Measurements from ENCODE around the gene NAP1L5.

Gene NAP1L5

DNA sequence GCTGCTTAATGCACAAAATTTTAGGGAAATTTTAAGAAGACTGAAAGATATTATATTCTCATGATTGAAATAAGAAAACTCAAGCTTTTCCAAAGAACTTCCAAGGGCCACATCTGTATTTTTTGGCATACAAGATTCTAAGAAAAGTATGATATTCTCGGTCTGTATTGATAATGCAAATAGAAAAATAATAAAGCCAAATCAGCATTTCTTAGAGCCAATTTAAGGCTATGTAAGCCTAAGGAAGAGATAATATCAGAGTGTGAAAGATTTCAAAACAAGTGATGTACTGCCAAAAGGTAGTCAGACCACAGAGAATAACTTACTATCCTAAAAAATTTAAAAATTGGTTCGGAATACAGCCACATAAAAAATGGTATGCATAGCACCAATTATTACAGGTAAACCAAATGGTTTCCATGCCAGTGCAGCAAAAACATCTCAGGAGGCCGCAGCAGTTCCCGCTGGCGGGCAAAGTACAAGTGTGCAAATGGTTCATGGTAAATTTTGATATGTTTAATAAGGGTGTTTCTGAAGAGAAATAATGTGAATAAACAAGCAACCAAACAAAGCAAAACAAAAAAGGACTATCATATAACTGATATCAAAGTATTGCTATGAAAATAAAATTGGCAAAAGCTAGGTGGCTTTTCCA is 35.2 kb upstream of the NAP1L5 start (continued):
- TF ChIP-seq, protein P1, sequence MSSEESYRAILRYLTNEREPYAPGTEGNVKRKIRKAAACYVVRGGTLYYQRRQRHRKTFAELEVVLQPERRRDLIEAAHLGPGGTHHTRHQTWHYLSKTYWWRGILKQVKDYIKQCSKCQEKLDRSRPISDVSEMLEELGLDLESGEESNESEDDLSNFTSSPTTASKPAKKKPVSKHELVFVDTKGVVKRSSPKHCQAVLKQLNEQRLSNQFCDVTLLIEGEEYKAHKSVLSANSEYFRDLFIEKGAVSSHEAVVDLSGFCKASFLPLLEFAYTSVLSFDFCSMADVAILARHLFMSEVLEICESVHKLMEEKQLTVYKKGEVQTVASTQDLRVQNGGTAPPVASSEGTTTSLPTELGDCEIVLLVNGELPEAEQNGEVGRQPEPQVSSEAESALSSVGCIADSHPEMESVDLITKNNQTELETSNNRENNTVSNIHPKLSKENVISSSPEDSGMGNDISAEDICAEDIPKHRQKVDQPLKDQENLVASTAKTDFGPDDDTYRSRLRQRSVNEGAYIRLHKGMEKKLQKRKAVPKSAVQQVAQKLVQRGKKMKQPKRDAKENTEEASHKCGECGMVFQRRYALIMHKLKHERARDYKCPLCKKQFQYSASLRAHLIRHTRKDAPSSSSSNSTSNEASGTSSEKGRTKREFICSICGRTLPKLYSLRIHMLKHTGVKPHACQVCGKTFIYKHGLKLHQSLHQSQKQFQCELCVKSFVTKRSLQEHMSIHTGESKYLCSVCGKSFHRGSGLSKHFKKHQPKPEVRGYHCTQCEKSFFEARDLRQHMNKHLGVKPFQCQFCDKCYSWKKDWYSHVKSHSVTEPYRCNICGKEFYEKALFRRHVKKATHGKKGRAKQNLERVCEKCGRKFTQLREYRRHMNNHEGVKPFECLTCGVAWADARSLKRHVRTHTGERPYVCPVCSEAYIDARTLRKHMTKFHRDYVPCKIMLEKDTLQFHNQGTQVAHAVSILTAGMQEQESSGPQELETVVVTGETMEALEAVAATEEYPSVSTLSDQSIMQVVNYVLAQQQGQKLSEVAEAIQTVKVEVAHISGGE (tag by site-specific recombination; conservative IDR thresholded peaks at IDR 0.05; ENCODE audit: low read depth) = no peak
- TF ChIP-seq ZNF548 (tag by site-specific recombination; IDR thresholded peaks at IDR 0.05) = no peak

DNA sequence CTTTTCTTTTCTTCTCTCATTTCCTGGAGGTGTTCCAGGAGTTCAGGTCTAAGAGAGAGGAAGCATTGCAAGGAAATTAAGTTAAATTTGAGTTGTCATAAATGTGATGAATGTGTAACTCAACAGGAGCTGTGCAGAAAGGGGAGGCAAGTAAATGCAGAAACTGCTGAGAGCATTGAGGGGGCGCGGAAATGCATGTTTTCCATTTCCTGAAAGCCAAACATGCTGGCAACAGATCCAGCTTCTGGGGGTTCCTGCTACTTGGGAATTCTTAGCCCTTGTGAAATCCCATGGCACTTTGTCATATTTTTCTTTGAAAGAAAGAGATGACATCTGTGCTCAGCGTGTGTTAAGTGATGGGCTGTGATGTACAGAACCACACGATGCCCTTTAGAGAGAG is 33.8 kb upstream of the NAP1L5 start:
- H3K27ac ChIP-seq (ENCODE audit: extremely low read depth, low read depth, low read length) = no peak overlapping the region
- ChIA-PET POLR2A (no interaction called here), CTCF (no interaction called here)
- TF ChIP-seq ZNF670 (tag by site-specific recombination; IDR thresholded peaks at IDR 0.05; ENCODE audit: low read depth) (no peak), KLF16 (tag by site-specific recombination; IDR thresholded peaks at IDR 0.05) (no peak), ZNF350 (tag by site-specific recombination; IDR thresholded peaks at IDR 0.05) (no peak), ZNF624 (tag by site-specific recombination; IDR thresholded peaks at IDR 0.05) (no peak), RBAK (tag by site-specific recombination; IDR thresholded peaks at IDR 0.05) (no peak), YY1 (tag by site-specific recombination; IDR thresholded peaks at IDR 0.05) (no peak), ZNF521 (tag by site-specific recombination; IDR thresholded peaks at IDR 0.05) (no peak), ZNF239 (tag by site-specific recombination; IDR thresholded peaks at IDR 0.05) (no peak), REPIN1 (tag by site-specific recombination; IDR thresholded peaks at IDR 0.05; ENCODE audit: low read depth) (no peak)
- TF ChIP-seq, protein P2, sequence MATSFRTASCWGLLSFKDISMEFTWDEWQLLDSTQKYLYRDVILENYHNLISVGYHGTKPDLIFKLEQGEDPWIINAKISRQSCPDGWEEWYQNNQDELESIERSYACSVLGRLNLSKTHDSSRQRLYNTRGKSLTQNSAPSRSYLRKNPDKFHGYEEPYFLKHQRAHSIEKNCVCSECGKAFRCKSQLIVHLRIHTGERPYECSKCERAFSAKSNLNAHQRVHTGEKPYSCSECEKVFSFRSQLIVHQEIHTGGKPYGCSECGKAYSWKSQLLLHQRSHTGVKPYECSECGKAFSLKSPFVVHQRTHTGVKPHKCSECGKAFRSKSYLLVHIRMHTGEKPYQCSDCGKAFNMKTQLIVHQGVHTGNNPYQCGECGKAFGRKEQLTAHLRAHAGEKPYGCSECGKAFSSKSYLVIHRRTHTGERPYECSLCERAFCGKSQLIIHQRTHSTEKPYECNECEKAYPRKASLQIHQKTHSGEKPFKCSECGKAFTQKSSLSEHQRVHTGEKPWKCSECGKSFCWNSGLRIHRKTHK (tag by site-specific recombination; IDR thresholded peaks at IDR 0.05) = no peak
- TF ChIP-seq, protein P3, sequence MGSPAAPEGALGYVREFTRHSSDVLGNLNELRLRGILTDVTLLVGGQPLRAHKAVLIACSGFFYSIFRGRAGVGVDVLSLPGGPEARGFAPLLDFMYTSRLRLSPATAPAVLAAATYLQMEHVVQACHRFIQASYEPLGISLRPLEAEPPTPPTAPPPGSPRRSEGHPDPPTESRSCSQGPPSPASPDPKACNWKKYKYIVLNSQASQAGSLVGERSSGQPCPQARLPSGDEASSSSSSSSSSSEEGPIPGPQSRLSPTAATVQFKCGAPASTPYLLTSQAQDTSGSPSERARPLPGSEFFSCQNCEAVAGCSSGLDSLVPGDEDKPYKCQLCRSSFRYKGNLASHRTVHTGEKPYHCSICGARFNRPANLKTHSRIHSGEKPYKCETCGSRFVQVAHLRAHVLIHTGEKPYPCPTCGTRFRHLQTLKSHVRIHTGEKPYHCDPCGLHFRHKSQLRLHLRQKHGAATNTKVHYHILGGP (tag by site-specific recombination; IDR thresholded peaks at IDR 0.05) = no peak
- TF ChIP-seq, protein P4, sequence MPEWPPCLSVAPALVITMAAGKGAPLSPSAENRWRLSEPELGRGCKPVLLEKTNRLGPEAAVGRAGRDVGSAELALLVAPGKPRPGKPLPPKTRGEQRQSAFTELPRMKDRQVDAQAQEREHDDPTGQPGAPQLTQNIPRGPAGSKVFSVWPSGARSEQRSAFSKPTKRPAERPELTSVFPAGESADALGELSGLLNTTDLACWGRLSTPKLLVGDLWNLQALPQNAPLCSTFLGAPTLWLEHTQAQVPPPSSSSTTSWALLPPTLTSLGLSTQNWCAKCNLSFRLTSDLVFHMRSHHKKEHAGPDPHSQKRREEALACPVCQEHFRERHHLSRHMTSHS (tag by site-specific recombination; IDR thresholded peaks at IDR 0.05) = no peak
- TF ChIP-seq, protein P5, sequence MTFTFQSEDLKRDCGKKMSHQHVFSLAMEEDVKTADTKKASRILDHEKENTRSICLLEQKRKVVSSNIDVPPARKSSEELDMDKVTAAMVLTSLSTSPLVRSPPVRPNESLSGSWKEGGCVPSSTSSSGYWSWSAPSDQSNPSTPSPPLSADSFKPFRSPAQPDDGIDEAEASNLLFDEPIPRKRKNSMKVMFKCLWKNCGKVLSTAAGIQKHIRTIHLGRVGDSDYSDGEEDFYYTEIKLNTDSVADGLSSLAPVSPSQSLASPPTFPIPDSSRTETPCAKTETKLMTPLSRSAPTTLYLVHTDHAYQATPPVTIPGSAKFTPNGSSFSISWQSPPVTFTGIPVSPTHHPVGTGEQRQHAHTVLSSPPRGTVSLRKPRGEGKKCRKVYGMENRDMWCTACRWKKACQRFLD (tag by site-specific recombination; IDR thresholded peaks at IDR 0.05) = no peak
- H3K36me3 ChIP-seq (ENCODE audit: control insufficient read depth in 2 of 2, insufficient read depth in 1 of 2, low read length in 2 of 2) = peaks cover 0 to 50% of the 10 kb centered on the region in 2 experiments
- no peaks in the 10 kb centered on the region for H3K4me1 ChIP-seq (ENCODE audit: control insufficient read depth, insufficient read depth, low read length)
- no peak overlapping the region for H3K4me3 ChIP-seq (ENCODE audit: low read depth, low read length)
- no peaks in the 10 kb centered on the region for H3K9me3 ChIP-seq (ENCODE audit: control insufficient read depth, insufficient read depth, low read depth, low read length)
